Muscle layer of duodenum (tissue), 2 donors: ENCODE measurements around the gene LONP2.
"Not testable (repeated sequence)": the region's sequence is repeated elsewhere in the genome, so short reads cannot be mapped to it uniquely, and the experiment has no call there.

Experiments
- H3K27ac ChIP-seq: one replicate; pipeline ENCODE4 v1.7.0; 2013; ENCODE audit warnings: mild to moderate bottlenecking, low read length
- H3K27me3 ChIP-seq: one replicate; pipeline ENCODE4 v1.7.0; 2013; ENCODE audit warnings: low read depth, mild to moderate bottlenecking, control low read depth, low read length
- H3K36me3 ChIP-seq, 2 donors: one replicate each; pipeline ENCODE4 v1.7.0; 2013; ENCODE audit warnings: low read length in 2 of 2, control low read depth in 1 of 2, mild to moderate bottlenecking in 1 of 2; ENCODE audit not compliant: insufficient read depth in 2 of 2, control insufficient read depth in 1 of 2
- H3K4me1 ChIP-seq, 2 donors: one replicate each; pipeline ENCODE4 v1.7.0; 2013; ENCODE audit warnings: low read length in 2 of 2, mild to moderate bottlenecking in 2 of 2, control low read depth in 1 of 2, moderate library complexity in 1 of 2; ENCODE audit not compliant: insufficient read depth in 2 of 2, control insufficient read depth in 1 of 2
- H3K4me3 ChIP-seq, 2 donors: one replicate each; pipeline ENCODE4 v1.7.0; 2013; ENCODE audit warnings: low read length in 2 of 2, low read depth in 1 of 2, mild to moderate bottlenecking in 1 of 2
- H3K9me3 ChIP-seq, 2 donors: one replicate each; pipeline ENCODE4 v1.7.0; 2013; ENCODE audit warnings: low read length in 2 of 2, control low read depth in 1 of 2, mild to moderate bottlenecking in 1 of 2; ENCODE audit not compliant: control insufficient read depth in 1 of 2
- donor health status: healthy.

Gene LONP2

DNA sequence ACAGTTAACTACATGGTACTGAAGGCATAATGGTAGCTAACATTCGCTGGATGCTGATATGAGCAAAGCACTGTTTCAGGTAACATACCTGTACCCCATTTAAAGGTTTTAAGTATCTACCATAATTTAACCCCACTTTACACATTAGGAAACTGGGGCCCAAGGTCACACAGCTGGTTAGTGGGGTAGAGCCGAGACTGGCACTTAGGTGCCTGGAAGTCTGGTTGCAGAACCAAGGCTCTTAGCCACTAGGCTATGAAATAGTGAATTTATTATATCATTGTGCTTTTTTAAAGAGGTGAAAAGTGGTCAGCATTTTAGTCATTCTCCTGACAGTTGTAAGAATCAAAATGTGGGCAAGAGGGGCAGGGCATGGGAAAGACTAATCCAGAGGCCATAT is 115.9 kb downstream of the LONP2 start:
- Histone ChIP-seq H3K27me3 (no peaks in the 10 kb centered on the region), H3K36me3 (peaks cover 5 to 14% of the 10 kb centered on the region in 2 donors), H3K4me1 (peaks cover 2 to 6% of the 10 kb centered on the region in 2 donors), H3K4me3 (no peak overlapping the region), H3K9me3 (no peaks in the 10 kb centered on the region), H3K27ac (no peak overlapping the region)

DNA sequence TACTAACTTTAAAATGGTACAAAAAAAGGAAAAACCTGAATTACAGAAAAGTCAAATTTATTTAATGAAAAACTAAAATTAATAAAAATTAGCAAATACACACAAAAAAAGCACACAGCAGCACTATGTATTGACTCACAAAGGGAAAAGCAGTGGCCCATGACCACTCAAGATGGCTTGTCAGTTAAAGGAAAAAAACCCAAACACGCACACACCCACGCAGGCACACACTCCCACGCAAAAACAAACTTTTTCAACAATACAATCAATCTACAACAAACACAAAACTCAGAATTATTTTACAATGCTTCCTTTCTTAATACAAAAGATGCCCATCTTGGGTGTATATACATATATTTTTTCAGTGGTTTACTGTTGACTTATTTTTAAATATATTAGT is 116.9 kb downstream of the LONP2 start:
- Histone ChIP-seq H3K4me3 (no peak overlapping the region), H3K9me3 (no peaks in the 10 kb centered on the region), H3K27ac (no peak overlapping the region), H3K27me3 (no peaks in the 10 kb centered on the region), H3K4me1 (peaks cover 6 to 16% of the 10 kb centered on the region in 2 donors), H3K36me3 (peaks cover 5 to 14% of the 10 kb centered on the region in 2 donors)

DNA sequence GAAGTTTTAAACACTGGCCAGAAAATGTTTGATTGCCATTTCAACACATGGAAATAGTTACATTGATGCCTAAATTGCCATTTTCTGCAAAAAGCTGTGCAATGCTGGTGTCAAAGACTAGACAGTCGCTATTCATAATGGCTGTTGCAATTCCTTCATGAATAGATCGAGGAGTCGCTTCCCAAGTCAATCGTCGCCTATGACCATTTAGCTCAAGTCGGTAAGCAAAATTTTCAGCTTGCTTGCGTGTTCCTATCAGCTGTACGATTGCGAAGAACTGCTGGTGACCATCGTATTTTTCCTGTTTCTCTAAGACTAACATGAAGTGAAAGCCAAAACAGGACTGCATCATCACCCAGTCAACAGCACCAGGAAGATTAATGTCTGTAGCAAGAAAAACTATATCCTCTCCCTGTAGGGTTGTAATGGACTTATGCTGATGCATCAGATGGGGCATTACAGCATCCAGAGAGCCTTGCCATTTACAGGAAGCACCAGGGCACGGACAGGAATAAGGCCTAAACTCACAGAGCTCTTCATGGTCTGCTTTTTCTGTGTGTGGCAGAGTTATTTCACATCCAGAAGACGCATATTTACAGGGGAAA is 117.5 kb downstream of the LONP2 start:
- Histone ChIP-seq H3K27ac (no peak overlapping the region), H3K4me3 (no peak overlapping the region), H3K4me1 (peaks cover 6 to 19% of the 10 kb centered on the region in 2 donors), H3K27me3 (no peaks in the 10 kb centered on the region), H3K9me3 (no peaks in the 10 kb centered on the region), H3K36me3 (peaks cover 5 to 14% of the 10 kb centered on the region in 2 donors)

DNA sequence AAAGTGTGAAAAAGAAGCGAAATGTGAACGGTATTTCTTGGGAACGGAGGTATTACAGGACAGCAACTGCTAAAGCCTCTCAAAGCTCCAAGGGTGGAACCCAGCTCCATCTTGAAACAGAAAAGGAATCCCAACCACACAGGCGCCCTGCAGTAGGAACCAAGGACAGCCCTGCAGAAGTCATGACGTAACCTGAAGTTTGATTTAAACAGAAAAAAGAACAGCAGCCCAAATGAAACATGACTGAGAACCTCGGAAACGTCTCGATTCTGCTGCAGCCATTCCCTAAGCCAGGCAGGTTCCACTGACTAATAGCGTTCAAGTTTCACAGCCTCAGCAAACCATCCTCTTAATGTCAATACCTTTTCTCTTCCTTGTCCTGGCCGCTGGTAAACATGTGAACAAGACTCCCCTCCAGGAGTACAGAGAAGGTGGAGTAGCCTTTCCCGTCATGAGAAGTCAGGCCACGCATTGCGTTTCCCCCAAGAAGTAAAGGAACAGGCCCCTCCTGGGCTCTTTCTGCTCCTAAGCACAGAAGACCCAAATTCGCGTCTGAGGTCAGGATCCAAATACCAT is 121.0 kb downstream of the LONP2 start:
- peaks cover 5 to 10% of the 10 kb centered on the region in 2 donors for H3K36me3 ChIP-seq
- peaks cover 6 to 20% of the 10 kb centered on the region in 2 donors for H3K4me1 ChIP-seq
- peak overlapping the region; percentile 70 to 74 for H3K4me3 ChIP-seq
- no peaks in the 10 kb centered on the region for H3K9me3 ChIP-seq
- H3K27ac ChIP-seq = peak overlapping the region; percentile 70
- H3K27me3 ChIP-seq = no peaks in the 10 kb centered on the region

DNA sequence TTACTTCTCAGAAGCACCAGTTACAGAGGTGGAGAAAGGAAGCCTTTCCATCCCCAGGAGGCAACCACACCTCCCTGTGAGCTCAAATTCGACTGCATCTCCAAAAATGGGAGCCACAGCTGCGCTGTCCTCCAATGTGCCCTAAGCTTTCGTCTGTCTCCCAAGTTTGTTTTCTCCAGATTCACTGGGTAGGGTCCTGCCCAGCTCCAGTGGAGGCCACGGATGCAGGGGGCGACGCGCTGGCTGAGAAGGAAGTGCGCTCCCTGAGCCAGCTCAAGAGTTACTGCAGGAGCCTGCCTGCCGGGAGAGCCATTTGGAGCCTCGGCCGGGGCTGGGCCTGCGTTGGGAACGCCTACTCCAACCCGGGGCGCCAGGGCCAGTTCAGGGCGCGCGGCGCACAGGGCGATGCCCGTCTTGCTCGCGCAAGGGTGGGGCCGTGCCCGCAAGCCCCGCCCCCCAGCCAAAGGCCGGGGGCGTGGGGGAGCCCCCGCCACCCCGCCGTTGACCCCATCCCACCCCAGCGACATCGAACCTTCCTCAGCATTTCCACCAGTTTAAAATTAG is 121.6 kb downstream of the LONP2 start:
- H3K9me3 ChIP-seq = no peaks in the 10 kb centered on the region
- H3K27ac ChIP-seq = peak overlapping the region; percentile 95
- peaks cover 6 to 20% of the 10 kb centered on the region in 2 donors for H3K4me1 ChIP-seq

DNA sequence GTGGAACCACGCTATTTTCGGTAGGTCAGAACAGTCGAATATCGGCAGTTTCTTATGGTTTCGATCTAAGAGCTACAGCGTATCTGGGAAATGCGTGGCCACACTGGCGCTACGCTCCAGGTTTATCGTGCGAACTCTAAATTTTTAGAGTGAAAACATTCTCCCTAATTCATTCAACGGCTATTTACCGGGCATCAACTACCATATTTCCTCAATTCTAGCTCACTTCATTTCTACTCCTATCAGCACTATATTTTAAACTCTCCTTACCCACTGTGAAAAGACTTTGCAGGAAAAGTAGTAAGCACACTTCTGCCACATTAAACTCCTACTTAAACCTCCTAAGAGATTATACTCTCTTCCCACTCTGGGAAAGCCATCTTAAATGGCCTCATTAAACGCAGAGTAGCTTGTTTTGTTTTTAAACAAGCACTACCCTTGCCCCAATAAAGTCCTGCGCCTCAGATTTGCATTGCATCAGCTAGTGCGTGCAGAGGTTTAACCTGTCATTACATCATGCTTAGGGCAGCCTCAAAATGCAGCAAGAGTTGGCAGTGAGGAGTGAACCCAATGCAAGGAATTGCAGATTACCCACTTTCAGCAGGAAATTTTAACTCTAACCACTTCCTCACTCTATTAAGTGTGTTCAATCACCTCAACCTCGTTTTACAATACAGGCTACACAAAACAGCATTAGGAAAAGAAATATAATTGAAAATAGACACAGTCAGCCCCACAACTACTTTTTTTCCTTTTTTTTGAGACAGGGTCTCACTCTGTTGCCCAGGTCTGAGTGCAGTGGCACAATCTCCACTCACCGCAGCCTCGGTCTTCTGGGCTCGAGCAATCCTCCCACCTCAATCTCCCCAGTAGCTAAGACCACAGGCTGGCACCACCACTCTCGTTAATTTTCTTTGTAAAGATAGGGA is 122.3 kb downstream of the LONP2 start:
- peaks cover 6 to 20% of the 10 kb centered on the region in 2 donors for H3K4me1 ChIP-seq
- peak overlapping the region; percentile 95 for H3K27ac ChIP-seq
- H3K36me3 ChIP-seq = peaks cover 5 to 8% of the 10 kb centered on the region in 2 donors
- no peaks in the 10 kb centered on the region for H3K27me3 ChIP-seq
- H3K4me3 ChIP-seq = peak overlapping the region; percentile 70 to 74
- no peaks in the 10 kb centered on the region for H3K9me3 ChIP-seq

More for the DNA sequence above, 121.6 kb downstream of the LONP2 start:
- no peaks in the 10 kb centered on the region for H3K27me3 ChIP-seq
- H3K36me3 ChIP-seq = peaks cover 5 to 10% of the 10 kb centered on the region in 2 donors
- peak overlapping the region; percentile 70 to 74 for H3K4me3 ChIP-seq

DNA sequence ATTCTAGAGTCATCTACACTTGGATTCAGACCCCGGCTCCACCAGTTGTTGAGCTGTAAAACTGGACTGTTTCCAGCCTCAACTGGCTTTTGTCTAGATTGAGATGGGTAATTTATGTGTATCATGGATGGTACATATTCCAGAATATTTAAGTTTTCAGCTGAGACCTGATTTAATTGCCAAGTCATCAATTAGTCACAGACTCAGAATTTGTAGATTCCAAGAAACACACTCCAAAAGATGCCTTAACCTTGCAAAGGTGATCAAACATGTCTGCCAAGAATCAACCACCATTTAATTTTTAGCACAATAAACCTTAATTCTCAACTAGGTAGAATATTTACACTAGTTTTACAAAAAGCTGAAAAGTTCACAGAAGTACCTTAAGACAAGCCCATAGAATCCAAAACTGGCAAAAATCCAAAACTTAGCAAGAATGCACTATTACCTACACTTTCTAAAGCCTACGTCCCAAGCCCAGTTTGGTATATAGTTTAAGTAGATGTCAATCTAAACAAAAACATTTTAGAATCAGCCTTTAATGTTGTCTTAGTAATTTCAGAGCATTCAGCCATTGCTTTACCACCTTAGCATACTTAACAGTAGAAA is 123.4 kb downstream of the LONP2 start:
- no peak overlapping the region for H3K4me3 ChIP-seq
- H3K9me3 ChIP-seq = no peaks in the 10 kb centered on the region
- no peak overlapping the region for H3K27ac ChIP-seq
- H3K4me1 ChIP-seq = peaks cover 6 to 20% of the 10 kb centered on the region in 2 donors
- no peaks in the 10 kb centered on the region for H3K36me3 ChIP-seq
- no peaks in the 10 kb centered on the region for H3K27me3 ChIP-seq

DNA sequence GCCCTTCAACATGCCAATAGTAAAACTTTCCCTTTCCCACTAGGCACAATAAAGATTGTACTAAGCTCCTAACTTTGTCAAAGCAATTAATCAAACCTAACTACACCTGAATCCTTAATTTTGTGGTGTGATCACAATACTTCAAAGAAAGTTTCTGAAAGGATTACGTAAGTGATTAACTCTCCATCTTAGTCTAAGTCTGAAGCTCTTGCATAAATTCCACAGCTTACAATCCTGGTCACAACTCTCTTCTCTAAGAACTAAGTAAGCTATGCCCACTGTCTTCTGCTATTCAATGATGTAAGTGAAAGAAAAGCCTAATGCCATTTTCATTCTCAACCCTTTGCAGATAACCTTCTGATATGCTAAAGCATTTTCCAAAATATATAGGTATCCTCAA is 125.7 kb downstream of the LONP2 start:
- Histone ChIP-seq H3K4me1 (peaks cover 11 to 34% of the 10 kb centered on the region in 2 donors), H3K27ac (no peak overlapping the region), H3K4me3 (no peak overlapping the region), H3K9me3 (no peaks in the 10 kb centered on the region), H3K36me3 (no peaks in the 10 kb centered on the region), H3K27me3 (no peaks in the 10 kb centered on the region)

DNA sequence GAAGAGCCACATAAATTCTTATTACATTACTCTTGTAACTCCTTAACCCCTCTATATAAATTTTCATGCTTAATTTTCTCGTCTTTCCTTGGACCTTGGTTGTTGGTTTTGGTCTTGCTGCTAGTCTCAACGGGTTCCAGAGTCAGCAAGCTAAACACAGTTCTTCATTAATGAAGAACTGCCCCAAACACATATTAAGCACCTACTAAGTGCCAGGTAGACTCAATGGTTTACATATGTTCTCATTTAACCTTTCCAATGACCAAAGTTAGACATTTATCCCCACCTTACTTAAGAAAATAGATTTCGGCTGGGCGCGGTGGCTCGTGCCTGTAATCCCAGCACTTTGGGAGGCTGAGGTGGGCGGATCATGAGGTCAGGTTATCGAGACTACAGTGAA is 126.1 kb downstream of the LONP2 start:
- Histone ChIP-seq H3K9me3 (no peaks in the 10 kb centered on the region), H3K27me3 (no peaks in the 10 kb centered on the region), H3K27ac (no peak overlapping the region), H3K4me1 (peaks cover 7 to 33% of the 10 kb centered on the region in 2 donors), H3K4me3 (no peak overlapping the region), H3K36me3 (no peaks in the 10 kb centered on the region)

DNA sequence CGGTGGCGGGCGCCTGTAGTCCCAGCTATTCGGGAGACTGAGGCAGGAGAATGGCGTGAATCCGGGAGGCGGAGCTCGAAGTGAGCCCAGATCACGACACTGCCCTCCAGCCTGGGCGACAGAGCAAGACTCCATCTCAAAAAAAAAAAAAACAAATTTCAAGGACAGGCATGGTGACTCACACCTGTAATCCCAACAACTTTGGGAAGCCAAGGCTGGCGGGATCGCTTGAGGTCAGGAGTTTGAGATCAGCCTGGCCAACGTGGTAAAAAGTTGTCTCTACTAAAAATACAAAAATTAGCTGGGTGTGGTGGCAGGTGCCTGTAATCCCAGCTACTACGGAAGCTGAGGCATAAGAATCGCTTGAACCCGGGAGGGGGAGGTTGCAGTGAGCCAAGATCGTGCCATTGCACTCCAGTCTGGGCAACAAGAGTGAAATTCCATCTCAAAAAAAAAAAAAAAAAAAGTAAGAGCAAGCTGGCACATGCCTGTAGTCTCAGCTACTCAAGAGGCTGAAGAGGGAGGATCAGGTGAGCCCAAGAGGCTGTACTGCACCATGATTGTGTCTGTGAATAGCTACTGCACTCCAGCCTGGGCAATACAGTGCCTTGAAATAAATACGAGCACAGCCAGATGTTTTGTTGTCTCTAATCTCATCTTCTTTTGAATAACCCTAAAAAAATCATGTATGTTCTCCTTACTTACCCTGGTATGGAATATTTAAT is 126.7 kb downstream of the LONP2 start:
- not testable (repeated sequence) for H3K36me3 ChIP-seq, H3K4me3 ChIP-seq, H3K27ac ChIP-seq, H3K9me3 ChIP-seq, H3K27me3 ChIP-seq
- peaks cover 5 to 27% of the 10 kb centered on the region in 2 donors for H3K4me1 ChIP-seq
